Suppressor macrophage (primary cell): Measurements from ENCODE around the gene ZNF268.

Source experiments
- DNase-seq, 4 experiments: peaks; one replicate each; pipeline ENCODE4 v3.0.0-alpha.2; 2020 to 2022
- total RNA-seq, 17 experiments: gene quantifications; one replicate each; lab custom pipeline; 2026; ENCODE audit warnings: mixed read lengths in 6 of 17, inconsistent platforms in 3 of 17; lab: John Stamatoyannopoulos, UW

The ZNF268 gene
- 7.0 to 50.6 (median 22.1) reads per million in 17 experiments for total RNA-seq

DNA sequence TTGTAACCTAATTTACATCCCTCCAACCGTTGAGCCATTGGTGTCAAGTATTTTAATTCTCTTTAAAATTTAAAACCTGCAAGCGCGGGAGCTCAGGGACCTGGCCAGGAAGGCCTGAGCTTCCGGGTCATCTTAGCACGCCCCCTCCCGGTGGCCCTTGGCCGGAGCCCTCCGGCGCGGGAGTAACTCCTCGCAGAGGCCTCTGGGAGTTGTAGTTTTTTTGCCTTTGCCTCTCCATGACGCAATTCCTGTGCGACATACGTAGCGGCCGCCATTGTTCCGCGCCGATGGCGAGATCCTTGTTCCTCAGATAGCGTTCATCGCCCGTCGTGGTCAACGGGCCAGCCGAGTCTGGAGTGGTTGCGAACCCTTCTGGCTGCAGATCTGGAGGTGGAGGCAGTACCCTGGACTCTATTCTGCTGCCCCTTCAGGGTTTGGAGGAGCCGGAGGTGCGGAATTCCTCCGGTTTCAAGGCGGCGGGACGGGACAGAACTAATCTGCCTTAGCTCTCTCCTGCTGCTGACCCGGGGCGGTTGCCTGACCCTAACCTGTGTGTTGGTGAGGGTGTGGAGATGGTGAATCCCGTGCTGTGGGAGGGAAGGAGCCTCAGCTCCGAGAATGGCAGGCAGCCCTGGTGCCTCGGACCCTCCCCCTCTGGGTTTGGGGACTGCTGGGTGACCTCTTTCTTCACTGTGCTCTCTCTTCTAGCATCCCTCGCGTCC, at the start of gene ZNF268:
ZNF268 (plus strand) TSS at position 258 of the 722 bp plus-strand sequence. CDS start 503 bp downstream, outside the sequence.
- peak; percentile 97 to 98 (median 98) for DNase-seq

DNA sequence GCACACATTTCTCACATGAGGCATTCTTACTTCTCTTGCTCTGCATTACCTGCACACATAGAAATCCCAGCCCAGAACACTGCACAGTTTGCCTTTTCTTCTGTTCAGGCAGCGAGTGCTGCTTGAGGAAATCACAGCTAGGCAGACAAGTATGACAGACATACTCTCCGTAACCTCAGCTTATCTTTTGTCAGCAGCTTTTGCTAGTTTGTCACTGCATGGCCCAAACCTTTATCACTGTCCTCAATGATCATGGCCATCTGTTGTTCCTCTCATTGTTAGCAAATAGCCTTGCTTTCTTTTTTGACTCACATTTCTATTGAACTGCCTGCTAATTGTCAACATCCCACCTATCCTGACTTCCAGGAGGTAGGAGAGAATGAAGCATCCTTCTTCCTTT, 45.5 kb upstream of the ZNF268 start:
- no peak for DNase-seq

DNA sequence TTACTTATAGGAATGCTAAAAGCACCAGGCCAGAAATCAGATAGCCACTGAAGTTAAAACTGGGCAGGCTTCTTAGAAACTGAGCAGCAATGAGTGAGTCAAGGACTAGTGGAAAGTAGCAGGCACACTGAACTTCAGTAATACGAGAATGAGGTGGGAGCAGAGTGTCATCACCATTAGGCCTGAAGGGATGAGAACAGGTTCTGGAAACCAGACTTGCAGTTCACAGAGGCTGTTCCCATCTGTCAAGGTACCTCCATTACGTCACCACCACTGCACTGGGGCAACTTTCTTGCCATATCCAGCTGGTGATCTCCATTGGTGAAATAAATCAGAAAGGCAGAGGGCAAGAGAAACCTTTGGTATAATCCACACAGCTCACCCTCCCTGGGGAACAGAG, 35.3 kb upstream of the ZNF268 start:
- DNase-seq: no peak

DNA sequence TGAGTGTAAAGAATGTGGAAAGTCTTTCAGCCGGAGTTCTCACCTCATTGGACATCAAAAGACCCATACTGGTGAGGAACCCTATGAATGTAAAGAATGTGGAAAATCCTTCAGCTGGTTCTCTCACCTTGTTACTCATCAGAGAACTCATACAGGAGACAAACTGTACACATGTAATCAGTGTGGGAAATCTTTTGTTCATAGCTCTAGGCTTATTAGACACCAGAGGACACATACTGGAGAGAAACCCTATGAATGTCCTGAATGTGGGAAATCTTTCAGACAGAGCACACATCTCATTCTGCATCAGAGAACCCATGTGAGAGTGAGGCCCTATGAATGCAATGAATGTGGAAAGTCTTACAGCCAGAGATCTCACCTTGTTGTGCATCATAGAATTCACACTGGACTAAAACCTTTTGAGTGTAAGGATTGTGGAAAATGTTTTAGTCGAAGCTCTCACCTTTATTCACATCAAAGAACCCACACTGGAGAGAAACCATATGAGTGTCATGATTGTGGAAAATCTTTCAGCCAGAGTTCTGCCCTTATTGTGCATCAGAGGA, 25.1 kb upstream of the ZNF268 start:
- DNase-seq: no peak

DNA sequence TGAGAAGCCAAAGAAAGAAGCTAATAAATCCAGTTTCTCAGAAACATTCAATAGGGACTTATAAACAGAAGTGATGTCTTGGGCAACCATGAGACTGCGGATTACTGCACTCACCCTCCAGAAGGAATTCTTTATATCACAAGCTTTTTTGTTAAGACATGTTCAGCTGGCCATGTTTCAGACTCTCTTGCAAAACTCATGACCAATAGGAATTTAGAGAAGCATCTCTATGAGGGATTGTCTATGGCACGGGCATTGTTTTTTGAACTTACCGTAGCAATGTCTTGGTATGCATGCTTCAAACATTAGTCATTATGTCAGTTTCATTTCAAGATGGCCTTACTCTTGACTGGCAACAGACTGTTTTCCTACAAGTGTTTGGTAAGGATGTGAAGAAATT, 15.5 kb upstream of the ZNF268 start:
- DNase-seq: no peak

DNA sequence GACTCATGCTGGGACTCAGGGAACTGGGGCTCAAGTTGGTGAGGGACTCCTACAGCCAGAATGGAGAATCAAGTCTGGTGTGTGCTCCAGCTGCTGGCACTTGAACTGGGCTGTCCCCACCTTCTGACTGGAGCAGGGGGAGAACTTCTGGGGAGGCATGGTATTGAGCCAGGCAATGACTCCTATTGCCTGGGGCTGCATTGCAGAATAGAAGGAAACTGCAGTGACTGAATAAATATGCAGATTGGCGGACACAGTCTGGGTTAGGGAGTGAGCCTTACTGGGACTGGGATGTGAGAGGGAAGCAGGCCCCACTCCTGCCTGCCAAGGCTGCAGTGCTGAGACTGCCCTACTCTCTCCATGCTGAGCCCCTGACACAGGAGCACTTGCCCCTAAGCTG, 8.8 kb upstream of the ZNF268 start:
- DNase-seq: no peak

DNA sequence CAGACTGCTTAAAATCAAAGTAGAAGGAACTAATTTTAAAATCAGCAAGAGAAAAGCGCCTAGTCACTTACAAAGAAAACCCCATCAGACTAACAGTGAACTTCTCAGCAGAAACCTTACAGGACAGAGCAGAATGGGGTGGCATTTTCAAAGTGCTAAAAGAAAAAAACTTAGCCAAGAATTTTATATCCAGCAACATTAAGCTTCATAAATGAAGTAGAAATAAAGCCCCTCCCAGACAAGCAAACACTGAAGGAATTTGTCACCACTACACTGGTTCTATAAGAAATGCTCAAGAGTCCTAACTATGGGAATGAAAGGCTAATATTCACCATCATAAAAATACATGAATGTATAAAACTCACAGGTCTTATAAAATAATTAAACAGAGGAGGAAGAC, 6.4 kb upstream of the ZNF268 start:
- DNase-seq: no peak

DNA sequence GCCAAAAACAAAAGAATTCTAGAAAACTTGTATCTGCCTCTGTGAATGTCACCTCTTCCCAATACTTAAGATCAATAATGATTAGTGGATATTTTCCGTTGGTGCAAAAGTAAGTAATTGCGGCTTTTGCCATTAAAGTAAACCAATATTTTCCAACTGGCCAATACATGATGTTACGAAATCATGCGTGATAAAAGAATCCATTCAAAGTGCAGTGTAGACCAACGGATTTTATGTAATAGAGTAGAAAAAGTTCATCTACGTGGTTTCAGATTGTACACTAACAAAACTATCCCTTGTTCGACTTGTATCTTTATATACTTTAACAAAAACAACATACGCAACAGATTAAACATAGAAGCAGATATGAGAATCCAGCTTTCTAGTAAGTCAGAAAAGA, 626 bp upstream of the ZNF268 start:
- no peak for DNase-seq

DNA sequence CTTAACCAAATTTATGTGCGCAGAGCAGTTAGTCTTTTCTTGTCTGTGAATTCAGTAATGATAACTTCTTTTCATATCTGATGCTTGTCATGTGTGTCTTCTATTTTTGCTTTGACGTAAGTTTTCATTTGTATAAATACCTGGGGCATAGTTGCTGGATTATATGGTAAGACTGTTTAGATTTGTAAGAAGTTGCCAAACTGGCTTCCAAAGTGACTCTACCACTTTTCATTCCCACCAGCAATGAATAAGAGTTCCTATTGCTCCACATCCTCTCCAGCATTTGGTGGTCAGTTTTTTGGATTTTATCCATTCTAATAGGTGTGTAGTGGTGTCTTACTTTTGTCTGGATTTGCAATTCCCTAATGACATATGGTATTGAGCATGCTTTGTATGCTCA, 8.9 kb downstream of the ZNF268 start:
- DNase-seq: no peak

DNA sequence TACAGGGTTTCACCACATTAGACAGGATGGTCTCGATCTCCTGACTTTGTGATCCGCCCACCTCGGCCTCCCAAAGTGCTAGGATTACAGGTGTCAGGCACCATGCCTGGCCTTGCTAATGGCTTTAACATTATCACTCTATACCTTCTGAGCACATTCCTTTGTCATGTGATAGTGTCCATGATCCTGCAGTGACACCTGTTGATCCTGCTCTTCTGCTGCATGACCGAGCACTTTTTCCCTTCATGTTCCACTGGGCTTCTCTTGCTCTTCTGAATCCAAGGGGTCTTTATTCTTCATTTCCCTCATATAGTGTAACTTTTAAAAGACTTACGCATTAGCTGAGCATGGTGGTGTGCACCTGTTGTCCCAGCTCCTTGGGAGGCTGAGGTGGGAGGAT, 11.6 kb downstream of the ZNF268 start:
- DNase-seq: no peak

DNA sequence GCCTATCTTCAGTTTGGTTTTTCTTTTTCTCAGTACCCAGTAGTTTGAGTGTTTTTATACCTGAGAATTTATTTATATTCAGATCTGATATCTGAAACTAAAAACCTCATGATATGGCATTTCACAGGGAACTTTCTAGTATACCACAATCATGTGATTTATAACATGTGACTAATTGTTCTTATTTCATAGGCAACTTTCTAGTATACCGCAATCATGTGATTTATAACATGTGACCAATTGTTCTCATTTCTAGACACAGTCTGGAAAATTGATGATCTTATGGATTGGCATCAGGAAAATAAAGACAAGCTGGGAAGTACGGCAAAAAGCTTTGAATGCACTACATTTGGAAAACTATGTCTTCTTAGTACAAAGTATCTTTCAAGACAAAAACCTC, 20.6 kb downstream of the ZNF268 start:
- no peak for DNase-seq

DNA sequence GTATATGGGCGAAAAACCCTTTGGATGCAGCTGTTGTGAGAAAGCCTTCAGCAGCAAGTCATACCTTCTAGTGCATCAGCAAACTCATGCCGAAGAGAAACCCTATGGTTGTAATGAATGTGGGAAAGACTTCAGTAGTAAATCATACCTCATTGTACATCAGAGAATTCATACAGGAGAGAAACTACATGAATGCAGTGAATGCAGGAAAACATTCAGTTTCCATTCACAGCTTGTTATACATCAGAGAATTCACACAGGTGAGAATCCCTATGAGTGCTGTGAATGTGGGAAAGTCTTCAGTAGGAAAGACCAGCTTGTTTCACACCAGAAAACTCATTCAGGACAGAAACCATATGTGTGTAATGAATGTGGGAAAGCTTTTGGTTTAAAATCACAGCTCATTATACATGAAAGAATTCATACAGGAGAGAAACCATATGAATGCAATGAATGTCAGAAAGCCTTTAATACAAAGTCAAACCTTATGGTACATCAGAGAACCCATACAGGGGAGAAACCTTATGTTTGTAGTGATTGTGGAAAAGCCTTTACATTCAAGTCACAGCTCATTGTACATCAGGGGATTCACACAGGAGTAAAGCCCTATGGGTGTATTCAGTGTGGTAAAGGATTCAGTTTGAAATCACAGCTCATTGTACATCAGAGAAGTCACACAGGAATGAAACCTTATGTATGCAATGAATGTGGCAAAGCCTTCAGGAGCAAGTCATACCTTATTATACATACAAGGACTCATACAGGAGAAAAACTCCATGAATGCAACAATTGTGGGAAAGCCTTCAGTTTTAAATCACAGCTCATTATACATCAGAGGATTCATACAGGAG, 21.4 kb downstream of the ZNF268 start:
- peak in 2 of 4 experiments; percentile 4 to 13 for DNase-seq

DNA sequence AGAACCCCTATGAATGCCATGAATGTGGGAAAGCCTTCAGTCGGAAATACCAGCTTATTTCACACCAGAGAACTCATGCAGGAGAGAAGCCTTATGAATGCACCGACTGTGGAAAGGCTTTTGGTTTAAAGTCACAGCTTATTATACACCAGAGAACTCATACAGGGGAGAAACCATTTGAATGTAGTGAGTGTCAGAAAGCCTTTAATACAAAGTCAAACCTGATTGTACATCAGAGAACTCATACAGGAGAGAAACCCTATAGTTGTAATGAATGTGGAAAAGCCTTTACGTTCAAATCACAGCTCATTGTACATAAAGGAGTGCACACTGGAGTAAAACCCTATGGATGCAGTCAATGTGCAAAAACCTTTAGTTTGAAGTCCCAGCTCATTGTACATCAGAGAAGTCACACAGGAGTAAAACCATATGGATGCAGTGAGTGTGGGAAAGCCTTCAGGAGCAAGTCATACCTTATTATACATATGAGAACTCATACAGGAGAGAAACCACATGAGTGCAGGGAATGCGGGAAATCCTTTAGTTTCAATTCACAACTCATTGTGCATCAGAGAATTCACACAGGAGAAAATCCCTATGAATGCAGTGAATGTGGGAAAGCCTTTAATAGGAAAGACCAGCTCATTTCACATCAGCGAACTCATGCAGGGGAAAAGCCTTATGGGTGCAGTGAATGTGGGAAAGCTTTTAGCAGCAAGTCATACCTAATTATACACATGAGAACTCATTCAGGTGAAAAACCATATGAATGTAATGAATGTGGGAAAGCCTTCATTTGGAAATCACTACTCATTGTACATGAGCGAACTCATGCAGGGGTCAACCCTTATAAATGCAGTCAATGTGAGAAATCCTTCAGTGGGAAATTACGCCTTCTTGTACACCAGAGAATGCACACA, 22.3 kb downstream of the ZNF268 start:
- peak in 2 of 4 experiments; percentile 1 to 22 for DNase-seq

DNA sequence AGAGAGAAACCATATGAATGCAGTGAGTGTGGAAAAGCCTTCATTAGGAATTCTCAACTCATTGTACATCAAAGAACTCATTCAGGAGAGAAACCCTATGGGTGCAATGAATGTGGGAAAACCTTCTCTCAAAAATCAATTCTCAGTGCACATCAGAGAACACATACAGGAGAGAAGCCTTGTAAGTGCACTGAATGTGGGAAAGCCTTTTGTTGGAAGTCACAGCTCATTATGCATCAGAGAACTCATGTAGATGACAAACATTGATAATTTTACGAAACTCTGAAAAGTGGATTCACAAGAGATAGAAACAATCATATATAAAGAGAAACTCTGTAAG, 22.9 kb downstream of the ZNF268 start:
- DNase-seq: no peak

DNA sequence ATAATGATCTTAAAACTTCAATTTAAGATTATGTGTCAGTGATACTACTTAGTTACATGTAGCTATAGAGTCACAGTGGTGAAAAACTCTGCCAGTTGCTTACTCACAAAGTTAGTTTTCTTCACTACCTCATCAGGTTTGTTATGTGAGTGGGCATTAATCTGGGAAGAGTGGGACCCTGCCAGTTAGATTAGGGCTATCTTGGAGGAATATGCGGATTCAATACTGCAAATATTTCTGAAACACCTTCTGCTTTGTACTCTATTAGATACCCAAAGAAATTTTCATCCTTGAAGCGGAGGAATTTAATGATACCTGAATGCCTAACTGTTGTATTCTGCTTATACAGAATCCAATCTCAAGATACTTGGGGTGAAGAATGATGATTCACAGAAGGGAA, 25.1 kb downstream of the ZNF268 start:
- no peak for DNase-seq

DNA sequence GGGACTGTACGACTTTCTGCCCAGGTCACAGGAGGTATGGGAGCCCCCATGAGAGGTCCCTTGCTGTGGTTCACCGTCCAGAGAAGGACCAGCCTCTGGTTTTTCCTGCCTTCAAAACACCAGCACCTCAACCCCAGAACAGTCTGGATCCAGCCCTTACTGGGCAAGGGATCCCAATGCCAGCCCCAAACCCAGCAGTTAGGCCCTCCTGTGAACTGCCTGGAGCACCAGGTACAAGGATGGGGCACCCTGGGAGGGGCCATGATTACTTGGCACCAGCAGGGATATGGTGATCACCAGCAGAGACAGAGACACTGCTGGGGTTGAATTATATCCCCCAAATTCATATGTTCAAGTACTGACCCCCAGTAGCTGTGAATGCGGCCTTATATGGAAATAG, 34.4 kb downstream of the ZNF268 start:
- no peak for DNase-seq

DNA sequence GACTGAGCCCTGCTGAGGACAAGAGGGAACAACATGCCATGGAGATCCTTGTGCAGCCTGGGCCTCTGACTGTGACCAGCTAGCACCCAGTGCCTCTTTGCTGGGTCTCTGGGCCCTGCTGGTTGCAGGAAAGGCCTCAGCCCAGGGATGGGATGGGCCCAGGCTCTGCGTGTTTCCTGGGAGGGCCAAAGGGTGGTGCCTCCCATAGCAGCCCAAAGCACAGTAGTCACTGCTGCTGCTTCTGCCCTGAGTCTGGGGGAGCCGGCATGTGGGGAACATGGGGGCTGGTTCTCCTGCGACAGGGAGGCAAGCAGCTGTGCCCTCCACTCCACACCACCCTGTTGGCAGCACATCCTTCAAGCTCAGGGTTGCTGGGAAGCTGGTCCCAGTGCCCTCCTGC, 35.9 kb downstream of the ZNF268 start:
- DNase-seq: no peak

DNA sequence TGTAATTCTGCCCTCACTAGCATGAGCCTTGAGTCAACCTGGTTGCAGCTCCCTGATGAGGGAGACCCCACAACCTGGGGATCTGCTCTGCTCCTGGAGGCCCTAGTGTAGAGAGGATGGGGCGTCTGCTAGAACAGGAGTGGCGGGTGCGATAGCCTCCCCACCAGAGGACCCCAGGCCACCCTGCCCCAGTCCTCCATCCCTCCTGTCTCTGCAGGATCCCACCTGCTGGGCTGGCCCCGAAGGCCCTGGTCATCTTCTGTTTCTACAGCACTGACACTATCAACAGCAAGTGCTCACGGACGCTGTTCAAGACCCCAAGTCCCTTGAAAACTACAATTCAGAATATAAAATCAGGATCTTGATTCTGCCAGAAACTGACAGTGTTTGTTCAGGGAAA, 39.2 kb downstream of the ZNF268 start:
- no peak for DNase-seq

DNA sequence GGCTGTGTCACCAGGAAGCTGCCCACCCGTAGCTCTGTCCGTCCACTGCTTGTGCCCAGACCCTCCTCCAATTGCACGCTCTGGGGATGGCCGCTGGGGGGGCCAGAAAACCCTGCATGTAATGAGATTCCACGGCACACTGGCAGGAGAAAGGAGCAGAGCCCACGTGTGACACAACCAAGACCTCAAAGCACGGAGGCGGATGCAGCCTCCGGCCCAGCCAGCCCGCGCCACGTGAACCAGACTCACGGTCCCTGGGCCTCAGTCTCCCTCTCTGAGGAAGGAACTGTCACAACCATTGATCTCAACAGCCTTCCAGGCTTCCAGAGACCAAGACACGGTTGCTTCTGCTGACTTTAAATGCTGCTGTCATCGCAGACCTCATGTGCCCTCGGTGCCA, 39.9 kb downstream of the ZNF268 start:
- DNase-seq: no peak

DNA sequence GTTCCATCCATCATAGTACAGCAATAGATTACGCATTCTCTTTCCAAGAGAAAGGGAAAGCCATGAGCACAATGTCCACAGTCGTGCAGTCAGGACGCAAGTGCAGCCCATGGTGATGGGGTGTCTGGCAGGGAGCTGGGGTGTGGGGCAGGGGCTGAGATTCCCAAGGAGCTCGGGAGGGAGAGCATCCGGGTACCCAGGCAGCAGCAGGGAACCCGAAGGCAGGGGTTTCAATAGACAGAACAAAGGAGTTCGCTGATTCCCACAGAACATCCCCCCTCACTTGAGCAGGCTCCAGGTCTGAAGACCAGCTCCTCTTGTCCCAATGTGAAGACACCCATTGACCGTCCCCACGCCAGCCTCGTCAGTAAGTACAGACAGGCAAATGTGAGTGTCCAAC, 40.9 kb downstream of the ZNF268 start:
- no peak for DNase-seq

DNA sequence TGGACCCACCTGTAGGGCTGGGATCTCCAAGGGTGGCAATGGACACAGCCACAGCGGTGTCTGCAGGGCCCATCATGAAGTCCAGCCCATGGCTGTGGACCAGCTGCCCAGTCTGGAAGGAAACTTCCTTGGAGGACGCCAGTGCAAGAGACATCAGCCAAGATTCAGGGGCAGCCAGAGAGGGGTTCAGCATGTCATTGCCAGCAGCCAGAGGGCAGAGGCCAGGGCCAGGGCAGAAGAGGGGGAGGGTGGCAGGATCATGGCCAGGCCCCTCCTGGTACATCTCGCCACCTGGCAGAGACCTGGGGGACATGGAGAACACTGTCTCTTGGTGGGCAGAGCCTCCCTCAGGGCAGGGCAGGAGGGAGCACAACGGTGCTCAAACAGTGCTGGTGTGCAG, 44.2 kb downstream of the ZNF268 start:
- DNase-seq: no peak

DNA sequence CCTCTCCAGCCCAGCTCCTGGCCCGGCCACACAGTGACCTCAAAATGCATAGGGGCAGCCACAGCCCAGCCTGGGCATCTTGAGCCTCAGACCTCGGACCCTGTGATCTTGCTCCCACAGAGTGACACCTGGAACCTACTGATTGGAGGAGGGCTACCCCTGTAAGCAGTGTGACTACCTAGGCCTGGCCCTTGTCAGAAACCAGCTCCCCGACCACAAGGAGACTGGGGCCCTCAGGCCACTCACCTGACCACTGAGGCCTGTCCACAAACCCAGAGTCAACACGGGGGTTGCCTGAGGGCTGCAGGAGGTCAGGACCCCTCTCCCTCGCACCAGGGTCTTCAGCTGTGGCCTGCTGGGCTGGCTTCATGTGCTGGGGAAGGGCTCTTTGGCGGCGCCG, 45.4 kb downstream of the ZNF268 start:
- no peak for DNase-seq
